HEK293 (cell line): Measurements from ENCODE around the gene PTTG1.

Experiments
- CTCF ChIA-PET: fragments of 350-600 bp; formaldehyde crosslinking; extraction: SDS; loops from one replicate; lab custom pipeline; 2021; ENCODE audit warnings: antibody characterized with exemption; lab: Yijun Ruan, JAX
- POLR2A ChIA-PET: fragments of 300-600 bp; formaldehyde crosslinking; extraction: SDS; loops from one replicate; lab custom pipeline; 2020; ENCODE audit warnings: antibody characterized with exemption, inconsistent platforms; lab: Yijun Ruan, JAX
- H3K27ac ChIP-seq: fragments of 200-500 bp; sonication (Bioruptor generic); 2 replicates; pipeline ENCODE4 v1.5.1; 2014; ENCODE audit warnings: low read depth, low read length, control low read depth, inconsistent platforms; ENCODE audit errors: extremely low read depth
- H3K36me3 ChIP-seq, 2 experiments: fragments of 200-500 bp in 1 of 2; sonication (Bioruptor generic) in 1 of 2; 1 replicate in 1 of 2; 2 replicates in 1 of 2; pipeline ENCODE4 v1.5.1; 2014 to 2017; ENCODE audit warnings: inconsistent platforms in 2 of 2, low read length in 2 of 2; ENCODE audit not compliant: control insufficient read depth in 2 of 2, insufficient read depth in 1 of 2
- H3K4me1 ChIP-seq: fragments of 200-500 bp; sonication (Bioruptor generic); 2 replicates; pipeline ENCODE4 v1.5.1; 2014; ENCODE audit warnings: mild to moderate bottlenecking, low read length, inconsistent platforms; ENCODE audit not compliant: control insufficient read depth, insufficient read depth
- H3K4me3 ChIP-seq: 2 replicates; pipeline ENCODE4 v1.5.1; 2011; ENCODE audit warnings: low read depth, mild to moderate bottlenecking, control low read depth, low read length, moderate library complexity
- H3K9me3 ChIP-seq: fragments of 200-500 bp; sonication (Bioruptor generic); 2 replicates; pipeline ENCODE4 v1.5.1; 2014; ENCODE audit warnings: low read depth, low read length, inconsistent platforms; ENCODE audit not compliant: control insufficient read depth, insufficient read depth
- GFI1B ChIP-seq: fragments of 450-650 bp; formaldehyde crosslinking; IDR thresholded peaks from 2 replicates; pipeline ENCODE4 v1.5.1; 2016; ENCODE audit warnings: missing biosample characterization, missing genetic modification characterization
- RBAK ChIP-seq: fragments of 450-650 bp; formaldehyde crosslinking; IDR thresholded peaks from 2 replicates; pipeline ENCODE4 v1.5.1; 2016; ENCODE audit warnings: missing biosample characterization, missing genetic modification characterization
- SALL2 ChIP-seq: fragments of 450-650 bp; formaldehyde crosslinking; IDR thresholded peaks from 2 replicates; pipeline ENCODE4 v1.5.0; 2017; ENCODE audit warnings: missing biosample characterization, mild to moderate bottlenecking, missing genetic modification characterization, borderline replicate concordance
- ZNF114 ChIP-seq: fragments of 450-650 bp; formaldehyde crosslinking; IDR thresholded peaks from 2 replicates; pipeline ENCODE4 v1.5.0; 2017; ENCODE audit warnings: missing biosample characterization, missing genetic modification characterization
- ZNF121 ChIP-seq: fragments of 450-650 bp; formaldehyde crosslinking; IDR thresholded peaks from 2 replicates; pipeline ENCODE4 v1.5.1; 2016; ENCODE audit warnings: missing biosample characterization, missing genetic modification characterization
- ZNF239 ChIP-seq: fragments of 450-650 bp; formaldehyde crosslinking; IDR thresholded peaks from 2 replicates; pipeline ENCODE4 v1.5.1; 2016; ENCODE audit warnings: missing biosample characterization, missing genetic modification characterization
- ZNF292 ChIP-seq: fragments of 450-650 bp; formaldehyde crosslinking; IDR thresholded peaks from 2 replicates; pipeline ENCODE4 v1.5.1; 2016; ENCODE audit warnings: low read depth, missing biosample characterization, missing genetic modification characterization, borderline replicate concordance
- ZNF391 ChIP-seq: fragments of 450-650 bp; formaldehyde crosslinking; IDR thresholded peaks from 2 replicates; pipeline ENCODE4 v1.5.1; 2016; ENCODE audit warnings: low read depth, missing biosample characterization, missing genetic modification characterization, borderline replicate concordance
- ZNF426 ChIP-seq: fragments of 450-650 bp; formaldehyde crosslinking; IDR thresholded peaks from 2 replicates; pipeline ENCODE4 v1.5.1; 2017; ENCODE audit warnings: missing biosample characterization, missing genetic modification characterization, mild to moderate bottlenecking, inconsistent platforms, moderate library complexity
- ZNF521 ChIP-seq: fragments of 450-650 bp; formaldehyde crosslinking; IDR thresholded peaks from 2 replicates; pipeline ENCODE4 v1.5.1; 2017; ENCODE audit warnings: missing biosample characterization, mild to moderate bottlenecking, missing genetic modification characterization
- ZNF626 ChIP-seq: fragments of 450-650 bp; sonication (Bioruptor Pico); formaldehyde crosslinking; IDR thresholded peaks from 2 replicates; pipeline ENCODE4 v1.5.1; 2018; ENCODE audit warnings: missing biosample characterization, missing genetic modification characterization, inconsistent platforms
- ZNF664 ChIP-seq: fragments of 450-650 bp; formaldehyde crosslinking; IDR thresholded peaks from 2 replicates; pipeline ENCODE4 v1.5.1; 2016; ENCODE audit warnings: missing biosample characterization, missing genetic modification characterization
- ZNF777 ChIP-seq: fragments of 450-650 bp; formaldehyde crosslinking; IDR thresholded peaks from 2 replicates; pipeline ENCODE4 v1.5.1; 2017; ENCODE audit warnings: missing biosample characterization, missing genetic modification characterization, borderline replicate concordance
- TF ChIP-seq, protein P1 (sequence below): fragments of 450-650 bp; formaldehyde crosslinking; IDR thresholded peaks from 2 replicates; pipeline ENCODE4 v1.5.1; 2016; ENCODE audit warnings: missing biosample characterization, missing genetic modification characterization, borderline replicate concordance
- TF ChIP-seq, protein P2 (sequence below): fragments of 450-650 bp; formaldehyde crosslinking; IDR thresholded peaks from 2 replicates; pipeline ENCODE4 v1.5.1; 2016; ENCODE audit warnings: missing biosample characterization, missing genetic modification characterization

Gene PTTG1

GRCh38 chr5:160445751-160446150 lies 24.1 kb downstream of the PTTG1 start (continued):
- TF ChIP-seq, protein P1, sequence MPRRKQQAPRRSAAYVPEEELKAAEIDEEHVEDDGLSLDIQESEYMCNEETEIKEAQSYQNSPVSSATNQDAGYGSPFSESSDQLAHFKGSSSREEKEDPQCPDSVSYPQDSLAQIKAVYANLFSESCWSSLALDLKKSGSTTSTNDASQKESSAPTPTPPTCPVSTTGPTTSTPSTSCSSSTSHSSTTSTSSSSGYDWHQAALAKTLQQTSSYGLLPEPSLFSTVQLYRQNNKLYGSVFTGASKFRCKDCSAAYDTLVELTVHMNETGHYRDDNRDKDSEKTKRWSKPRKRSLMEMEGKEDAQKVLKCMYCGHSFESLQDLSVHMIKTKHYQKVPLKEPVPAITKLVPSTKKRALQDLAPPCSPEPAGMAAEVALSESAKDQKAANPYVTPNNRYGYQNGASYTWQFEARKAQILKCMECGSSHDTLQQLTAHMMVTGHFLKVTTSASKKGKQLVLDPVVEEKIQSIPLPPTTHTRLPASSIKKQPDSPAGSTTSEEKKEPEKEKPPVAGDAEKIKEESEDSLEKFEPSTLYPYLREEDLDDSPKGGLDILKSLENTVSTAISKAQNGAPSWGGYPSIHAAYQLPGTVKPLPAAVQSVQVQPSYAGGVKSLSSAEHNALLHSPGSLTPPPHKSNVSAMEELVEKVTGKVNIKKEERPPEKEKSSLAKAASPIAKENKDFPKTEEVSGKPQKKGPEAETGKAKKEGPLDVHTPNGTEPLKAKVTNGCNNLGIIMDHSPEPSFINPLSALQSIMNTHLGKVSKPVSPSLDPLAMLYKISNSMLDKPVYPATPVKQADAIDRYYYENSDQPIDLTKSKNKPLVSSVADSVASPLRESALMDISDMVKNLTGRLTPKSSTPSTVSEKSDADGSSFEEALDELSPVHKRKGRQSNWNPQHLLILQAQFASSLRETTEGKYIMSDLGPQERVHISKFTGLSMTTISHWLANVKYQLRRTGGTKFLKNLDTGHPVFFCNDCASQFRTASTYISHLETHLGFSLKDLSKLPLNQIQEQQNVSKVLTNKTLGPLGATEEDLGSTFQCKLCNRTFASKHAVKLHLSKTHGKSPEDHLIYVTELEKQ (tag by site-specific recombination) = no peak
- TF ChIP-seq ZNF121 (tag by site-specific recombination) (no peak), ZNF777 (tag by site-specific recombination) (no peak), ZNF239 (tag by site-specific recombination) (no peak), SALL2 (tag by site-specific recombination) (no peak), ZNF521 (tag by site-specific recombination) (no peak)
- TF ChIP-seq, protein P2, sequence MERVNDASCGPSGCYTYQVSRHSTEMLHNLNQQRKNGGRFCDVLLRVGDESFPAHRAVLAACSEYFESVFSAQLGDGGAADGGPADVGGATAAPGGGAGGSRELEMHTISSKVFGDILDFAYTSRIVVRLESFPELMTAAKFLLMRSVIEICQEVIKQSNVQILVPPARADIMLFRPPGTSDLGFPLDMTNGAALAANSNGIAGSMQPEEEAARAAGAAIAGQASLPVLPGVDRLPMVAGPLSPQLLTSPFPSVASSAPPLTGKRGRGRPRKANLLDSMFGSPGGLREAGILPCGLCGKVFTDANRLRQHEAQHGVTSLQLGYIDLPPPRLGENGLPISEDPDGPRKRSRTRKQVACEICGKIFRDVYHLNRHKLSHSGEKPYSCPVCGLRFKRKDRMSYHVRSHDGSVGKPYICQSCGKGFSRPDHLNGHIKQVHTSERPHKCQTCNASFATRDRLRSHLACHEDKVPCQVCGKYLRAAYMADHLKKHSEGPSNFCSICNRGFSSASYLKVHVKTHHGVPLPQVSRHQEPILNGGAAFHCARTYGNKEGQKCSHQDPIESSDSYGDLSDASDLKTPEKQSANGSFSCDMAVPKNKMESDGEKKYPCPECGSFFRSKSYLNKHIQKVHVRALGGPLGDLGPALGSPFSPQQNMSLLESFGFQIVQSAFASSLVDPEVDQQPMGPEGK (tag by site-specific recombination) = no peak
- TF ChIP-seq, all 188 proteins: peak for 0

- Histone ChIP-seq H3K9me3 (no peaks in the 10 kb centered on the region), H3K4me3 (no peak overlapping the region), H3K27ac (no peak overlapping the region), H3K4me1 (no peaks in the 10 kb centered on the region), H3K36me3 (no peaks in the 10 kb centered on the region)
- no peak for TF ChIP-seq GFI1B
- no peak for TF ChIP-seq ZNF292 (tag by site-specific recombination)
- no peak for TF ChIP-seq ZNF239 (tag by site-specific recombination)
- no peak for TF ChIP-seq ZNF626 (tag by site-specific recombination)
- TF ChIP-seq RBAK = no peak
- no peak for TF ChIP-seq ZNF114
- no peak for TF ChIP-seq ZNF664 (tag by site-specific recombination)
- ChIA-PET POLR2A (no interaction called here), CTCF (interaction anchor here (0.7 to 1.9 kb wide), 3 partner anchors 10 to 758 kb away, joined by 3 to 10 read pairs (median 3); no protein-coding TSS in a partner anchor)
Observed at GRCh38 chr5:160448886-160449285, 27.2 kb downstream of the PTTG1 start.

DNA sequence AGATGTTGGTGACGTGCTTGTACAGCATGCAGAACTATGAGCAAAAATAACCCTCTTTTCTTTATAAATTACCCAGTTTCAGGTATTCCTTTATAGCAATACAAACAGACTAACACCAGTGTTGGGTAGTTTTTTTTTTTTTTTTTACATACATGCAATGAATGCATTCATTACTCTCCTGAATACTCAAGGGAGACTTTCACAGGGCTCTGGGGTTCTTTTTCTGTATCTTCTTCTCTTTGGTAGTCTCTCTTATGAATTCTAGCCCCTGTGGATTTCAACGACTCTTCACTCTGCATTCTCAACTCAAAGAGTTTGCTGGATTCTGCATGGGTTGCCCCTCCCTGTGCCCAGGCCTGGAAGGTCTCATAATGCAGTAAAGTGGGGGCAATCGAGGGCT lies 27.8 kb downstream of the PTTG1 start:
- no peak for TF ChIP-seq ZNF426
- no peak for TF ChIP-seq ZNF391 (tag by site-specific recombination)
- no peak overlapping the region for H3K27ac ChIP-seq
- H3K4me3 ChIP-seq = no peak overlapping the region
- H3K36me3 ChIP-seq = no peaks in the 10 kb centered on the region
- no peaks in the 10 kb centered on the region for H3K4me1 ChIP-seq
- ChIA-PET CTCF (interaction anchor here (1.9 kb wide), 1 partner anchor 10 kb away, joined by 10 read pairs; no protein-coding TSS in a partner anchor), POLR2A (no interaction called here)
- no peaks in the 10 kb centered on the region for H3K9me3 ChIP-seq
